Gastrocnemius medialis (tissue), 4 donors: ENCODE results near the gene RXRA.

Experiments used
- CTCF ChIP-seq, 5 experiments: fragments of 450-650 bp in 3 of 5; fragments of 200-600 bp in 2 of 5; sonication (generic) in 2 of 5; IDR thresholded peaks in 4 of 5; conservative IDR thresholded peaks in 1 of 5; 1 replicate in 4 of 5; 2 replicates in 1 of 5; pipeline ENCODE4 v1.5.1; 2016 to 2019; ENCODE audit warnings: antibody characterized with exemption in 5 of 5, mild to moderate bottlenecking in 3 of 5, moderate library complexity in 3 of 5
- POLR2A ChIP-seq, 2 donors: fragments of 450-650 bp; IDR thresholded peaks; one replicate each; pipeline ENCODE4 v1.6.1; 2017; ENCODE audit warnings: antibody characterized with exemption in 2 of 2, mild to moderate bottlenecking in 2 of 2, moderate library complexity in 2 of 2

- TF ChIP-seq CTCF (IDR thresholded peaks at IDR 0.05 in 4 of 5, conservative IDR thresholded peaks at IDR 0.05 in 1 of 5): no peak
- TF ChIP-seq POLR2A (IDR thresholded peaks at IDR 0.05): no peak
These were observed 109.5 kb downstream of the RXRA start for GRCh38 chr9:134435550-134436378.
